ENCODE measurements around the gene MAP3K12.

MAP3K12 gene

DNA sequence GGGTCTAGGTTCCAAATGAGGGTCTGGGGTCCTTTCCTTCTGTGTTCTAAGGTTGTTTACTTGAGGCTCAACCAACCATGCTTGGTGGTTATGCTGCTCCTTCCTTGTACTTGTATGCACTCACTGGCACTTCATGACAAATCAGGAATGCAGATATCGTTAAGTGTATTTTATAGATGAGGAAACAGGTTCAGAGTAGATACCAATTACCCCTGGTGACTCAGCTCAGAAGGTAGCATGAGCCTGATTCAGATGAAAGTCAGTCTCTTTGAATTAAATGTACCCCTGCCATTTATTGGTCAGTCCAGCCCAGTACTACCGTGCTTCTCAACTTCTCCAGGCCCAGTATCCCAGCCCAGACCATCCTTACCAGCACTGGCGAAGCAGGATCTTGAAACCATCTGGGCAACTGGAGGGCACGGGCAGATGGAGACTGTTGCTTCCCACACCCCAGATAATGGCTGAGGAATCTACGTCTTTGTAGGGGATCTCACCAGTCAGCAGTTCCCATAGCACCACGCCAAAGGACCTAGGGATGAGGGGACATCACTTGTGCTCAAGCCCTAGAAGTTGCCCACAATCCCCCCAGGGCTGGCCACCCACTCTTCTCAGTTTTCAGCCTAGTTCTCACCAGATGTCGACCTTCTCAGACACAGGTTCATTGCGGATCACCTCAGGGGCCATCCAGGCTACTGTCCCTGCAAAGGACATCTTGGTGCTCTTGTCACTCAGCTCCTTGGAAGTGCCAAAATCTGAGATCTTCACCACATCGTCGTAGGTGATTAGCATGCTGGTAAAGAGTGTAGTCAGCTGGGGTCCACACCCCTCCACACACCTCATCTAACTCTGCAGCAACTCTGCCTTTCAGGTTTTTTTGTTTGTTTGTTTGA is 14.3 kb downstream of the MAP3K12 start:
- TF ChIP-seq, protein P1, sequence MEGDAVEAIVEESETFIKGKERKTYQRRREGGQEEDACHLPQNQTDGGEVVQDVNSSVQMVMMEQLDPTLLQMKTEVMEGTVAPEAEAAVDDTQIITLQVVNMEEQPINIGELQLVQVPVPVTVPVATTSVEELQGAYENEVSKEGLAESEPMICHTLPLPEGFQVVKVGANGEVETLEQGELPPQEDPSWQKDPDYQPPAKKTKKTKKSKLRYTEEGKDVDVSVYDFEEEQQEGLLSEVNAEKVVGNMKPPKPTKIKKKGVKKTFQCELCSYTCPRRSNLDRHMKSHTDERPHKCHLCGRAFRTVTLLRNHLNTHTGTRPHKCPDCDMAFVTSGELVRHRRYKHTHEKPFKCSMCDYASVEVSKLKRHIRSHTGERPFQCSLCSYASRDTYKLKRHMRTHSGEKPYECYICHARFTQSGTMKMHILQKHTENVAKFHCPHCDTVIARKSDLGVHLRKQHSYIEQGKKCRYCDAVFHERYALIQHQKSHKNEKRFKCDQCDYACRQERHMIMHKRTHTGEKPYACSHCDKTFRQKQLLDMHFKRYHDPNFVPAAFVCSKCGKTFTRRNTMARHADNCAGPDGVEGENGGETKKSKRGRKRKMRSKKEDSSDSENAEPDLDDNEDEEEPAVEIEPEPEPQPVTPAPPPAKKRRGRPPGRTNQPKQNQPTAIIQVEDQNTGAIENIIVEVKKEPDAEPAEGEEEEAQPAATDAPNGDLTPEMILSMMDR (IDR thresholded peaks at IDR 0.05; ENCODE audit: insufficient read depth, low read length) = no peak
- TF ChIP-seq POLR2AphosphoS5 (IDR thresholded peaks at IDR 0.05; ENCODE audit: low read depth) = peak; percentile 57; the same call in 1 of the 2 replicates
- no peak for DNase-seq (ENCODE audit: low read depth in 1 of 2, low spot score in 1 of 2)
- no peak overlapping the region for H3K27ac ChIP-seq (replicated peaks)
- H3K4me3 ChIP-seq (replicated peaks; ENCODE audit: insufficient read depth, low read length) = no peak overlapping the region
- H3K27me3 ChIP-seq (ENCODE audit: insufficient read depth, poor library complexity, severe bottlenecking) = no peaks in the 10 kb centered on the region

DNA sequence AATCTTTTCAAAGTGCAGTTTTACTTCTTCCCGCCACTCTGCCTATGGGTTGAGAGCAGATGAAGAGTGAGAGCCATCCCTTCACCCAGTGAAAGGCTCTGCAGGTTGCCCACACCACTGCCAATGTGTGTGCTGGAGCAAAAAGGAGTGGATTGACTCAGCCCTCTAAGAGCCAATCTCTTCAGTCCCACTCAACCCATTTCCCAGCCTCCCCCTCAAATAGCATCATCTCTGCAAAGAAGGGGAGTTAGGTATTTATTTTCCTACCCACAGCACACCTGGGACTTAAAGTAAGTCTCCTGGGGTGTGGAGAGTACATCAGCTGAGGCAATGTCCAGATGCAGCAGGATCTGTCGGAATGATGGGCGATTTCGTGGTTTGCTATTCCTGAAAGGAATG is 15.3 kb downstream of the MAP3K12 start:
- Histone ChIP-seq H3K27ac (replicated peaks) (no peak overlapping the region), H3K27me3 (ENCODE audit: insufficient read depth, poor library complexity, severe bottlenecking) (no peaks in the 10 kb centered on the region), H3K4me3 (replicated peaks; ENCODE audit: insufficient read depth, low read length) (no peak overlapping the region)
- TF ChIP-seq GABPA (IDR thresholded peaks at IDR 0.05; ENCODE audit: low read depth) (no peak), SPI1 (IDR thresholded peaks at IDR 0.05; ENCODE audit: borderline replicate concordance, low read depth) (no peak), POLR2AphosphoS5 (IDR thresholded peaks at IDR 0.05; ENCODE audit: low read depth) (no peak; the same call in 1 of the 2 replicates)
- TF ChIP-seq, protein P2, sequence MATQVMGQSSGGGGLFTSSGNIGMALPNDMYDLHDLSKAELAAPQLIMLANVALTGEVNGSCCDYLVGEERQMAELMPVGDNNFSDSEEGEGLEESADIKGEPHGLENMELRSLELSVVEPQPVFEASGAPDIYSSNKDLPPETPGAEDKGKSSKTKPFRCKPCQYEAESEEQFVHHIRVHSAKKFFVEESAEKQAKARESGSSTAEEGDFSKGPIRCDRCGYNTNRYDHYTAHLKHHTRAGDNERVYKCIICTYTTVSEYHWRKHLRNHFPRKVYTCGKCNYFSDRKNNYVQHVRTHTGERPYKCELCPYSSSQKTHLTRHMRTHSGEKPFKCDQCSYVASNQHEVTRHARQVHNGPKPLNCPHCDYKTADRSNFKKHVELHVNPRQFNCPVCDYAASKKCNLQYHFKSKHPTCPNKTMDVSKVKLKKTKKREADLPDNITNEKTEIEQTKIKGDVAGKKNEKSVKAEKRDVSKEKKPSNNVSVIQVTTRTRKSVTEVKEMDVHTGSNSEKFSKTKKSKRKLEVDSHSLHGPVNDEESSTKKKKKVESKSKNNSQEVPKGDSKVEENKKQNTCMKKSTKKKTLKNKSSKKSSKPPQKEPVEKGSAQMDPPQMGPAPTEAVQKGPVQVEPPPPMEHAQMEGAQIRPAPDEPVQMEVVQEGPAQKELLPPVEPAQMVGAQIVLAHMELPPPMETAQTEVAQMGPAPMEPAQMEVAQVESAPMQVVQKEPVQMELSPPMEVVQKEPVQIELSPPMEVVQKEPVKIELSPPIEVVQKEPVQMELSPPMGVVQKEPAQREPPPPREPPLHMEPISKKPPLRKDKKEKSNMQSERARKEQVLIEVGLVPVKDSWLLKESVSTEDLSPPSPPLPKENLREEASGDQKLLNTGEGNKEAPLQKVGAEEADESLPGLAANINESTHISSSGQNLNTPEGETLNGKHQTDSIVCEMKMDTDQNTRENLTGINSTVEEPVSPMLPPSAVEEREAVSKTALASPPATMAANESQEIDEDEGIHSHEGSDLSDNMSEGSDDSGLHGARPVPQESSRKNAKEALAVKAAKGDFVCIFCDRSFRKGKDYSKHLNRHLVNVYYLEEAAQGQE (IDR thresholded peaks at IDR 0.05; ENCODE audit: insufficient replicate concordance, low read depth) = no peak
- TF ChIP-seq, protein P1 (IDR thresholded peaks at IDR 0.05; ENCODE audit: insufficient read depth, low read length) = no peak
- DNase-seq (ENCODE audit: low read depth in 1 of 2, low spot score in 1 of 2) = no peak

DNA sequence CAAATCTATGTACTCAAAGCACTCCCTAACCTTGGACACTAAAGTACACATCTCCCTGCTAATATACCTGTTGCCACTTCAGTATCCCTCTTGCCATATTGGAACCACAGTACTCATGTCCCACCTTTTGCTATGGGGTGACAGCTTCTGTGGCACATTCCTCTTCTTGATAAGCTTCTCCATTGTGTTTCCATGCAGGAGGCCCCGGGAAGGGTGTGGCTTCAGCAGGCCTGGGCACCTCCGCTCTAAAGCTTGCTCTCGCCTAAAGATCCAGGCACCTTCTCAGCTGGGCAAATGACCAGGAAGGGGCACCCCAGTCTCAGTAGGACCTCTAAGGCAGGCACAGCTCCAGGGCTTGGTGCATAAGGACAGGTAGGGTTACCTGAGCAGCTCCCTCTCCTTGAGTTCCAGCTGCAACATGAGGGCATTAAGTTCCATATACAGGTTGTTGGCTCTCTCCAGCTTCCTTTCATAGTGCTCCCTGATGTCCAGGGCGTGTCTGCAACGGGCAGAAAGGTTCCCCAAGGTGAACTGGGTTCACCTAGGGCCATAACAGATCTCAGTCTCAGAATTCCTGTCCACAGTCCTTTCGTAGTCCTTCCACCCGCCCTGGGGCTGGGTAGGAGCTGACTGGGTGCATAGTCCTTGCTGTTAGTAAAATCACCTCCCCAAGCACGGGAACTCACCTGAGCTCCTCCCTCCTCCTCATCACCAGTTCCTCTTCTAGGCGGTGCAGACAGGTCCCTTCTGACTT is 15.9 kb downstream of the MAP3K12 start:
- H3K27me3 ChIP-seq (ENCODE audit: insufficient read depth, poor library complexity, severe bottlenecking) = no peaks in the 10 kb centered on the region
- H3K27ac ChIP-seq (replicated peaks) = no peak overlapping the region
- DNase-seq (ENCODE audit: low read depth in 1 of 2, low spot score in 1 of 2) = no peak
- no peak overlapping the region for H3K4me3 ChIP-seq (replicated peaks; ENCODE audit: insufficient read depth, low read length)
- no peak for TF ChIP-seq SPI1 (IDR thresholded peaks at IDR 0.05; ENCODE audit: borderline replicate concordance, low read depth)
- TF ChIP-seq, protein P1 (IDR thresholded peaks at IDR 0.05; ENCODE audit: insufficient read depth, low read length) = no peak
- TF ChIP-seq, protein P2 (IDR thresholded peaks at IDR 0.05; ENCODE audit: insufficient replicate concordance, low read depth) = no peak
- no peak for TF ChIP-seq GABPA (IDR thresholded peaks at IDR 0.05; ENCODE audit: low read depth)
- TF ChIP-seq POLR2AphosphoS5 (IDR thresholded peaks at IDR 0.05; ENCODE audit: low read depth) = peak; percentile 45
